LNCAP (cell line): ENCODE measurements around the gene ZNF385C.

Experiments used
- CTCF ChIP-seq: fragments of 450-650 bp; IDR thresholded peaks from 2 replicates; pipeline ENCODE4 v1.5.1; 2017; ENCODE audit warnings: mild to moderate bottlenecking

Gene ZNF385C

GRCh38 chr17:42135664-42136653 lies 37.7 kb upstream of the ZNF385C start:
- no peak for TF ChIP-seq CTCF

GRCh38 chr17:42135151-42135550 lies 36.9 kb upstream of the ZNF385C start:
- no peak for TF ChIP-seq CTCF

- TF ChIP-seq CTCF: no peak
Measured at GRCh38 chr17:42133461-42134041, 35.3 kb upstream of the ZNF385C start.

- TF ChIP-seq CTCF: no peak
Measured at GRCh38 chr17:42132941-42133340, 34.7 kb upstream of the ZNF385C start.

- no peak for TF ChIP-seq CTCF
Measured at GRCh38 chr17:42131981-42132432, 33.7 kb upstream of the ZNF385C start.

GRCh38 chr17:42131232-42131631 lies 33.0 kb upstream of the ZNF385C start:
- TF ChIP-seq CTCF: no peak

DNA sequence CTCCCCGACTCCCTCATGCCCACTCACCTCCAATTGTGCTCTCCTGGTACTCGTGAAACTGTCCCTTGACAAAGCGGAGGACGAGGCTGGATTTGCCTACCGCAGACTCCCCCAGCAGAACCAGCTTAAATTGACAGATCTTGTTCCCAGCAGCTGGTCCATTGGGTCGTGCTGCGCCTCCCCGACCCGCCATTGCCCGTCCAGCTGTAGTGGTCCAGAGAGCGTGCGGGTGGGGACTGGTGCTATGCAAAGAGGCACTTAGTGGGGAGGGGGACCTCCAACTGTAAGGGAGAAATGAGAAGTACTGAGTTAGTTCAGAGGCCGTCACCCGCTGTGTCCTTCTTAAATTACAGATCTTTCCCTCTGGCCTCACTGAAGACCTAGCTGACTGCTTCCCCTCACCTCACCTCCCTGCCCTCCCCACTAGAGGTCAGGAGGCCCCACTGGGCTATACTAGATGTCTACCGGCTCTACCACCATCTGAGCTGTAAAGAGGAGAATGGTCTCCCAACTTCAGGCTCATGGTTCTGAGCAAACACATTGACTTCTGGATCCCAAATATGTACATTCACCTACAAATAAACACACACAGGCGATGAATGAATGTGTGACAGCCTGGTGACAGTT lies 32.1 kb upstream of the ZNF385C start:
- TF ChIP-seq CTCF: no peak
